ENCODE results near the gene THADA. TPM values are rescaled to one million over a fixed set of nuclear protein-coding genes. Genes with fewer than 3 reads are reported as not detected.

THADA gene
- total and polyA plus RNA-seq, 4 experiments from 2014 or later, result 20.3 to 44.8 (median 32.8) TPM

GRCh38 chr2:43317194-43317593, 278.6 kb downstream of the THADA start:
- Mint-ChIP-seq H3K4me3 (no peak overlapping the region), H3K4me1 (peaks cover 6 to 11% (median 7%) of the 10 kb centered on the region in 4 donors), H3K36me3 (peaks cover 30 to 34% of the 10 kb centered on the region in 2 donors), H3K27me3 (no peaks in the 10 kb centered on the region), H3K27ac (no peak overlapping the region), H3K9me3 (no peaks in the 10 kb centered on the region)
- Histone ChIP-seq H3K4me3 (ENCODE audit: low read length in 2 of 2) (no peak overlapping the region), H3K4me1 (ENCODE audit: insufficient read depth, low read length) (peaks cover 2% of the 10 kb centered on the region), H3K27me3 (ENCODE audit: insufficient read depth, low read length) (no peaks in the 10 kb centered on the region), H3K9me3 (ENCODE audit: control insufficient read depth in 1 of 2, low read length in 2 of 2) (no peaks in the 10 kb centered on the region), H3K36me3 (ENCODE audit: insufficient read depth, low read length) (peaks cover 9% of the 10 kb centered on the region), H3K27ac (ENCODE audit: low read depth, low read length) (no peak overlapping the region)
- POLR2A ChIA-PET (ENCODE audit: partially characterized antibody), result no interaction called here
- CTCF ChIA-PET (ENCODE audit: partially characterized antibody), result interaction anchor here (0.6 kb wide), 1 partner anchor 1228 kb away, joined by 3 read pairs; no protein-coding TSS in a partner anchor
- no peak for DNase-seq
- intact Hi-C loops (cut with micrococcal nuclease), result no loop called here

- H3K36me3 Mint-ChIP-seq, result peaks cover 32 to 36% of the 10 kb centered on the region in 2 donors
- H3K27ac Mint-ChIP-seq, result no peak overlapping the region
- Histone ChIP-seq H3K9me3 (ENCODE audit: control insufficient read depth in 1 of 2, low read length in 2 of 2) (no peaks in the 10 kb centered on the region), H3K27ac (ENCODE audit: low read depth, low read length) (no peak overlapping the region), H3K36me3 (ENCODE audit: insufficient read depth, low read length) (peaks cover 9% of the 10 kb centered on the region), H3K4me1 (ENCODE audit: insufficient read depth, low read length) (peaks cover 2% of the 10 kb centered on the region), H3K27me3 (ENCODE audit: insufficient read depth, low read length) (no peaks in the 10 kb centered on the region), H3K4me3 (ENCODE audit: low read length in 2 of 2) (no peak overlapping the region)
- H3K9me3 Mint-ChIP-seq, result no peaks in the 10 kb centered on the region
- intact Hi-C loops (cut with micrococcal nuclease), result no loop called here
- DNase-seq, result no peak
- H3K4me1 Mint-ChIP-seq, result peaks cover 6 to 16% (median 7%) of the 10 kb centered on the region in 4 donors
- no peaks in the 10 kb centered on the region for H3K27me3 Mint-ChIP-seq
- POLR2A ChIA-PET (ENCODE audit: partially characterized antibody), result no interaction called here
- no peak overlapping the region for H3K4me3 Mint-ChIP-seq
- CTCF ChIA-PET (ENCODE audit: partially characterized antibody), result no interaction called here
Observed at GRCh38 chr2:43315482-43315881, 280.4 kb downstream of the THADA start.

DNA sequence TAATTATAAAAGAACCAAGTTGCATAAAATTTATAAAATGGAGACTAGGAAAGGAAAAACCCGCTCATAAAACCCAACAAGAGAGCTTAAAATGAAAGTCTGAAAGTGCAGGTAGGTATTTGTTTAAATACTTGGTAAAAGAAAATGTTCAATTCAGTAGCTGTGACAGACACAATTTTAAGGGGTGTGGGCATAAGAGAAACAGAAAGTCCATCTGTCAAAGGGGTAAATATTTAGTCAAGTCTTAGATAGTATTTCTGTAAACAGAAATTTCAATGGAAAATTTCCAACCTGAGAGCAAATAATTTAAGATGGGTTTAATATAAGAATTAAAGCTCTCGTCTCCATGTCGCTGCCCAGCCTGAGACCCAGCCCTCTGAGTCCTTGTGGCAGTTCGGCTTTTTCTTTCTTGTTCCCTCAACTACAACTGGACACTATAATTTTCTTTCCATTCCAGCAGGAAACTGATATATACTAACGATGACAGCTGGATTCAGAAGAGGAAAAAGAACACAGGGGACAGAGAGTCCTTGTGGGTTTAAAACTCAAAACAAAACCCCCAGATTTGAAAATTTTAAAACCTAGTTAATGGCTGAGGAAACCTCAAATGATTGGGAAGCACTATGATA, 281.4 kb downstream of the THADA start:
- CTCF ChIA-PET (ENCODE audit: partially characterized antibody), result no interaction called here
- intact Hi-C loops (cut with micrococcal nuclease), result no loop called here

DNA sequence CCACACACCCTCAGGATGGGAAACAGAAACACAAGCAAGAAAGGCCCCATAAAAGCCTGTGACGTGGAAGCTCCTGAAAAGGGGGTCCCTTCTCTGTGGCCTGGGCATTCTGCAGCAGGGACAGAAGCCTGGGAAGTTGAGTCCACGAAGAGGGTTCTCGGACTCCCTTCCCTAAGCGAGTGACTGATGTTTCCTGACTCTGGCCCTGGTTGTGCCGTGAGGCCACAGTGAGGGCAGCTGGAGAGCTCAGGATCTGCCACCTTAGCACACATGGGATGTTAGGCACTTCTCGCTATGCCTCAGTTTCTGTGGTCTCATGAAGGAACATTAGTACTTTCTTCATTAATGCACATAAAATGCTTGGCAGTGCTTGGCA, 282.2 kb downstream of the THADA start:
- intact Hi-C loops (cut with micrococcal nuclease), result no loop called here
- no peaks in the 10 kb centered on the region for H3K9me3 ChIP-seq (ENCODE audit: control insufficient read depth in 1 of 2, low read length in 2 of 2)
- H3K27ac ChIP-seq (ENCODE audit: low read depth, low read length), result no peak overlapping the region
- Mint-ChIP-seq H3K9me3 (no peaks in the 10 kb centered on the region), H3K36me3 (peaks cover 20 to 27% of the 10 kb centered on the region in 2 donors), H3K27me3 (no peaks in the 10 kb centered on the region), H3K4me1 (peaks cover 4 to 16% (median 7%) of the 10 kb centered on the region in 4 donors), H3K4me3 (no peak overlapping the region), H3K27ac (no peak overlapping the region)
- DNase-seq, result no peak
- H3K4me3 ChIP-seq (ENCODE audit: low read length in 2 of 2), result no peak overlapping the region
- H3K27me3 ChIP-seq (ENCODE audit: insufficient read depth, low read length), result no peaks in the 10 kb centered on the region
- peaks cover 2% of the 10 kb centered on the region for H3K4me1 ChIP-seq (ENCODE audit: insufficient read depth, low read length)
- ChIA-PET POLR2A (ENCODE audit: partially characterized antibody) (no interaction called here), CTCF (ENCODE audit: partially characterized antibody) (no interaction called here)
- no peaks in the 10 kb centered on the region for H3K36me3 ChIP-seq (ENCODE audit: insufficient read depth, low read length)

More for the DNA sequence above, 281.4 kb downstream of the THADA start:
- H3K36me3 Mint-ChIP-seq, result peaks cover 22 to 31% of the 10 kb centered on the region in 2 donors
- DNase-seq, result no peak
- peaks cover 2% of the 10 kb centered on the region for H3K4me1 ChIP-seq (ENCODE audit: insufficient read depth, low read length)
- no peaks in the 10 kb centered on the region for H3K9me3 Mint-ChIP-seq
- H3K4me3 ChIP-seq (ENCODE audit: low read length in 2 of 2), result no peak overlapping the region
- no peak overlapping the region for H3K4me3 Mint-ChIP-seq
- peaks cover 5% of the 10 kb centered on the region for H3K36me3 ChIP-seq (ENCODE audit: insufficient read depth, low read length)
- no peak overlapping the region for H3K27ac ChIP-seq (ENCODE audit: low read depth, low read length)
- POLR2A ChIA-PET (ENCODE audit: partially characterized antibody), result no interaction called here
- H3K9me3 ChIP-seq (ENCODE audit: control insufficient read depth in 1 of 2, low read length in 2 of 2), result no peaks in the 10 kb centered on the region
- H3K27me3 Mint-ChIP-seq, result no peaks in the 10 kb centered on the region
- peak overlapping the region in 1 of 7 donors; percentile 18 for H3K27ac Mint-ChIP-seq
- H3K4me1 Mint-ChIP-seq, result peaks cover 6 to 16% (median 7%) of the 10 kb centered on the region in 4 donors
- H3K27me3 ChIP-seq (ENCODE audit: insufficient read depth, low read length), result no peaks in the 10 kb centered on the region

GRCh38 chr2:43312755-43313641, 282.8 kb downstream of the THADA start:
- Mint-ChIP-seq H3K4me1 (peaks cover 4 to 16% (median 7%) of the 10 kb centered on the region in 4 donors), H3K36me3 (peaks cover 20 to 31% of the 10 kb centered on the region in 2 donors), H3K27me3 (no peaks in the 10 kb centered on the region), H3K4me3 (no peak overlapping the region), H3K9me3 (no peaks in the 10 kb centered on the region), H3K27ac (no peak overlapping the region)
- no peak for DNase-seq
- Histone ChIP-seq H3K9me3 (ENCODE audit: control insufficient read depth in 1 of 2, low read length in 2 of 2) (no peaks in the 10 kb centered on the region), H3K36me3 (ENCODE audit: insufficient read depth, low read length) (no peaks in the 10 kb centered on the region), H3K27me3 (ENCODE audit: insufficient read depth, low read length) (no peaks in the 10 kb centered on the region), H3K4me1 (ENCODE audit: insufficient read depth, low read length) (peaks cover 2% of the 10 kb centered on the region), H3K4me3 (ENCODE audit: low read length in 2 of 2) (no peak overlapping the region), H3K27ac (ENCODE audit: low read depth, low read length) (no peak overlapping the region)
- ChIA-PET CTCF (ENCODE audit: partially characterized antibody) (interaction anchor here (0.8 kb wide), 1 partner anchor 27 kb away, joined by 3 read pairs; no protein-coding TSS in a partner anchor), POLR2A (ENCODE audit: partially characterized antibody) (no interaction called here)
- intact Hi-C loops (cut with micrococcal nuclease), result no loop called here

GRCh38 chr2:43311276-43311675, 284.6 kb downstream of the THADA start:
- H3K4me3 ChIP-seq (ENCODE audit: low read length in 2 of 2), result no peak overlapping the region
- no peak overlapping the region for H3K27ac ChIP-seq (ENCODE audit: low read depth, low read length)
- H3K36me3 ChIP-seq (ENCODE audit: insufficient read depth, low read length), result no peaks in the 10 kb centered on the region
- intact Hi-C loops (cut with micrococcal nuclease), result no loop called here
- H3K27me3 ChIP-seq (ENCODE audit: insufficient read depth, low read length), result no peaks in the 10 kb centered on the region
- ChIA-PET POLR2A (ENCODE audit: partially characterized antibody) (no interaction called here), CTCF (ENCODE audit: partially characterized antibody) (no interaction called here)
- Mint-ChIP-seq H3K4me1 (peaks cover 3 to 9% (median 4%) of the 10 kb centered on the region in 4 donors), H3K36me3 (peaks cover 25 to 42% of the 10 kb centered on the region in 2 donors), H3K27me3 (no peaks in the 10 kb centered on the region), H3K27ac (no peak overlapping the region), H3K9me3 (no peaks in the 10 kb centered on the region), H3K4me3 (no peak overlapping the region)
- DNase-seq, result no peak
- no peaks in the 10 kb centered on the region for H3K9me3 ChIP-seq (ENCODE audit: control insufficient read depth in 1 of 2, low read length in 2 of 2)
- H3K4me1 ChIP-seq (ENCODE audit: insufficient read depth, low read length), result peaks cover 2% of the 10 kb centered on the region

DNA sequence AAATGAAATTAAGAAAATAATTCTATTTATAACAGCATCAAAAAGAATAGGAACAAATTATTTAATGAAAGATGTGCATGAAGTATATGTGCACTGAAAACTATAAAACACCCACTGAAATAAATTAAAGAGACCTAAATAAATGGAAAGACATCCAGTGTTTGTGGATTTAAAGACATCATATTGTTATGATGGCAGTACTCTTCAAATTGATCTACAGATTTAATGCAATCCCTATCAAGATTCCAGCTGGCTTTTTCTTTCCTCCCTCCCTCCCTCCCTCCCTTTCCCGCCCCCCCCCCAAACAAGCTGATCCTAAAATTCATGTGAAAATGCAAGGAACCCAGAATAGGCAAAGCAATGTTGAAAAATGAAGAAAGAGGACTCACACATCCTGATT, 285.9 kb downstream of the THADA start:
- Histone ChIP-seq H3K4me1 (ENCODE audit: insufficient read depth, low read length) (no peaks in the 10 kb centered on the region), H3K27ac (ENCODE audit: low read depth, low read length) (no peak overlapping the region), H3K27me3 (ENCODE audit: insufficient read depth, low read length) (no peaks in the 10 kb centered on the region), H3K4me3 (ENCODE audit: low read length in 2 of 2) (no peak overlapping the region), H3K9me3 (ENCODE audit: control insufficient read depth in 1 of 2, low read length in 2 of 2) (no peaks in the 10 kb centered on the region), H3K36me3 (ENCODE audit: insufficient read depth, low read length) (no peaks in the 10 kb centered on the region)
- peaks cover 0 to 6% (median 3%) of the 10 kb centered on the region in 4 donors for H3K4me1 Mint-ChIP-seq
- H3K9me3 Mint-ChIP-seq, result no peaks in the 10 kb centered on the region
- DNase-seq, result no peak
- intact Hi-C loops (cut with micrococcal nuclease), result no loop called here
- CTCF ChIA-PET (ENCODE audit: partially characterized antibody), result no interaction called here
- H3K4me3 Mint-ChIP-seq, result no peak overlapping the region
- H3K27me3 Mint-ChIP-seq, result no peaks in the 10 kb centered on the region
- peaks cover 24 to 38% of the 10 kb centered on the region in 2 donors for H3K36me3 Mint-ChIP-seq
- no peak overlapping the region for H3K27ac Mint-ChIP-seq
- POLR2A ChIA-PET (ENCODE audit: partially characterized antibody), result no interaction called here
